Measurements from ENCODE around the gene NFKBIB. TPM values are rescaled to one million over a fixed set of nuclear protein-coding genes. Genes with fewer than 3 reads are reported as not detected.

The NFKBIB gene
- total RNA-seq, 2 donors from 2014 or later: 32.1 to 38.8 TPM

DNA sequence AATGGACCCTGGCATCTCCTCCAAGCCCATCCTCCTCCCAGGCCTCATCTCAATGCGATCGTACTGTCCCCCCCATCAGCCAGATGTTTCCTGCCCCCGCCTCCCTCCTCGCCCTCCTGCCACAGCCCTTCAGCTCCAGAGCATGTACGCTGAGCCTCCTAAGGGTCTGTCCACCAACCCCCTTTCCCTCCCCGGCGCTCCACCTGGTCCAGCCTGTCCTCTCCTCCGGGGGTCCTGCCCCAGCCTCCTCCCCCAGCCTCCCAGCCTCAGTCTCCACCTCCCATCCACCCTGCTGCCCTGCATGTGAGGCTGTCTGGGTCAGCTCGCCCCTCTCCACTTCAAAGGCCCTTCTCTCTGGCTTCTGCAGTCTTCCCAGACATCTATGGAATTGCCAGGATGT lies 4.8 kb upstream of the NFKBIB start:
- DNase-seq: no peak
- intact Hi-C loops (cut with DNase I, micrococcal nuclease): no loop called here
- no peak for ATAC-seq

DNA sequence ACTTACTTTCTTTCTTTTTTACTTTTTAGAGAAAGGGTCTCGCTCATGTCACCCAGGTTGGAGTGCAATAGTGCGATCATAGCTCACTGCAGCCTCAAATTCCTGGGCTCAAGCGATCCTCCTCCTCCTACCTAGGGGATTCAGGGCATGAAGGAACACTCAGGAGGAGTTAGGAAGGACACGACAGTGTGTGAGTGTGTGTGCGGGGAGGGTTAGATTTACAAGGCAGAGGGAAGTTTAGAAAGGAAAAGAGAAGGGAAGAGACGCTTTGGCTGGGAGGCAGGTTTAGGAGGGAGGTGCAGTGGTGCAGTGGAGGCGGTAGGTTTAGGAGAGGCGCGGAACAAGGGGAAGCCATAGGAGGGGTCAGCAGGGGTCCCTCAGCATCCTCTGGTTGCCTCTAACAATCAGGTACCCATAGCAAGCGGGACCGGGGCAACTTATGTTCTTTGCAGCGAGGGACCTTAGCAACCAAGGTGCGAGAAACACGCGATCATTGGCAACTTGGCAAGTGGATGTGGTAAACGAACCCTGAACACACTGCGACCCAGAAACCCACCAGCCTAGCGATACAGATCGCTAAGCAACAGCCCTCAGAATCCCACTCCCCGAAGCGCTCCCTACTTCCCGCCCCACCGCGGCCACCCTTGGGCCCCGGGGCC lies 852 bp upstream of the NFKBIB start:
- DNase-seq (no peak), ATAC-seq (peak; percentile 6)
- intact Hi-C loops (cut with DNase I, micrococcal nuclease): no loop called here

DNA sequence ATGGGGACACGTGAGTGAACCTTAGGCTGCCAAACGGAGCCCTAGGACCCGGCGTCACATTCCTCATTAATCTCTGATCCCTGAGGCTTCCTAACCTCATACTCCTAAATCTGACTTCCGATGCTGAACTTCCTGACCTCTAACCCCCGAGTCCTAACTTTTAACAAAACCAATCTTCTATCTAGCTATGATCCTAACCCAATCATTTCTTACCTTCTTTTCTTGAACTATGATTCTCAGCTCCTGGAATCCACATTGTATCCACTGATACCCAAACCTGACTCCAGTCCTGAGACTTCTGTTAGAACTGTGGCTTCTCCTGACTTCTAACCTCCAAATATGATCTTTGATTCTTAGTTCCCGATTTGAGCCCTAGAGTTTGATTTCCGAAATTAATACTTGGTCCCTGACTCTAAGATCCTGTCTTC lies 447 bp downstream of the NFKBIB start:
- intact Hi-C loops (cut with DNase I, micrococcal nuclease): no loop called here
- DNase-seq: no peak
- no peak for ATAC-seq

DNA sequence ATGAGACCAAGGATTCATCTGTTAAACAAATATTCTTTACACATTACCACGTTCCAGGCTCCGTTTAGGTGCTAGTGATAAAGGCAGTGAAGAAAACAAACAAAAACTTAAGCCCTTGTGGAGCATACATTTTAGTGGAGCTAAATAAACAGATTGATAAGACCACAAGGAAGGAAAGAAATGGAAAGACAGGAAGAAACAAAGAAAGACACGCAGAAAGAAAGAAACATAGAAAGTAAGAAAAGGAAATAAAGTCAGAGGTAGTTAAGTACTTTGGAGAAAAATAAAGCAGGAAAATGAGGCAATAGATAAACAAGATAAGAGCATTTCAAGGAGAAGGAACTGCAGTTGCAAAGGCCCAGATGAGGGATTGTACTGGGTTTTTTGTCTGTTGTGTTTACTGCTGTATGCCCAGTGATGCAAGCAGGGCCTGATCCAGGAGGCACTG lies 998 bp downstream of the NFKBIB start:
- DNase-seq: no peak
- ATAC-seq: no peak
- intact Hi-C loops (cut with DNase I, micrococcal nuclease): no loop called here

DNA sequence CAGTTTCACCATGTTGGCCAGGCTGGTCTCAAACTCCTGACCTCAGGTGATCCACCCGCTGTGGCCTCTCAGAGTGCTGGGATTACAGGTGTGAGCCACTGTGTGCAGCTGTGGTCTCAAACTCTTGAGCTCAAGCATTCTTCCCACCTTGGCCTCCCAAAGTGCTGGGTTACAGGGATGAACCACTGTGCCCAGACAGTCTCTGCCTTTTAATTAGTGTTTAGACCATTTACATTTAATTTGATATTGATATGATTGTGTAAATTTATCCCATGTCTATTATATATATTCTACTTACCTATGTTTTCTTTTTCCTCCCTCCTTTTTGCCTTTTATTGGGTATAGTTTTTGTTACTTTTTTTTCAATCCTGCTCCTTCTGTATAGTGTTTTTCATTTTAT lies 1.9 kb downstream of the NFKBIB start:
- ATAC-seq (no peak), DNase-seq (no peak)
- intact Hi-C loops (cut with DNase I, micrococcal nuclease): no loop called here

DNA sequence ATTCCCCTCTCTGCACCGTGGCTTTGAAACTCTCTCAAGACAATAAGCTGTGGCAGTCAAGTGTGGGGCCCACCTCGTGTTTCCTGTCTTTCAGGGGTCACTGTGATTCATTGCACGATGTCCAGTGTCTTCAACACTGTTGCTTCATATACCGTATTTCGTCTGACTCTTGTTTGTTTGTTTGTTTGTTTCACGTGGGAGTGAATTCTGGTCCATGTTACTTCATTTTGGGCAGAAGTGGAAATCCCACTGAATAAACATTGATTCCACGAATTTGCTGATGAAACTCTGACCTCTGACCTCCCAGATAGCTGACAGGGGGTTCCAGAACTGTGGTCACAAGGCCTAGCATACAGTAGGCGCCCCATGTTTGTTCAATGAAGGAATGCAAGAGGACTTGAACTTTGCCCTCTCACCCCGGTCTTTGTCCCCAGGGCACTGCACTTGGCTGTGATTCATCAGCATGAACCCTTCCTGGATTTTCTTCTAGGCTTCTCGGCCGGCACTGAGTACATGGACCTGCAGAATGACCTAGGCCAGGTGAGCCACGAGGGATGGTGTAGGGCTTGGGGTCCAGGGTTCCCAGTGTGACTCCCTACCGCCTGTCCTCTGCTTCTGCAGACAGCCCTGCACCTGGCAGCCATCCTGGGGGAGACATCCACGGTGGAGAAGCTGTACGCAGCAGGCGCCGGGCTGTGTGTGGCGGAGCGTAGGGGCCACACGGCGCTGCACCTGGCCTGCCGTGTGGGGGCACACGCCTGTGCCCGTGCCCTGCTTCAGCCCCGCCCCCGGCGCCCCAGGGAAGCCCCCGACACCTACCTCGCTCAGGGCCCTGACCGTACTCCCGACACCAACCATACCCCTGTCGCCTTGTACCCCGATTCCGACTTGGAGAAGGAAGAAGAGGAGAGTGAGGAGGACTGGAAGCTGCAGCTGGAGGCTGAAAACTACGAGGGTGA lies 5.1 kb downstream of the NFKBIB start:
- intact Hi-C loops (cut with DNase I, micrococcal nuclease): no loop called here
- ATAC-seq (peak; percentile 14), DNase-seq (no peak)

DNA sequence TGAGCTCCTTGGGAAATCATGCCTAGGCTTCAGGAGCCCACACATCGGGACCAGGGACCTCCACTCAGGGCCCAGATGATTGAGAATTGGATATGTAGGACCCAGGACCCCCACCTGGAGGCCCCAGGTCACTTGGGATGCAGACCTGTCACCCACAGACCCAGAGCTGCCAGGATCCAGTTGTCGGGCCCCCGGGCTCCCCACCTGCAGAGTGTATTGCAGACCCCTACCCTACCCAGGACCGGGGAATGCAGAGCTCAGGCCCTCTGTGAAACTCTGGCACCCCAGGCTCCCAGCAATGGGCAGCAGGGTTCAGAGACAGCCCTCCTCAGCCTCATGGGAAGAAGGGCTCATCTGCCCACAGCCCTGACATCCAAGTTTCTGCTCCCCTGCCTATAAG lies 5.9 kb downstream of the NFKBIB start:
- ATAC-seq (no peak), DNase-seq (no peak)
- intact Hi-C loops (cut with DNase I, micrococcal nuclease): no loop called here

DNA sequence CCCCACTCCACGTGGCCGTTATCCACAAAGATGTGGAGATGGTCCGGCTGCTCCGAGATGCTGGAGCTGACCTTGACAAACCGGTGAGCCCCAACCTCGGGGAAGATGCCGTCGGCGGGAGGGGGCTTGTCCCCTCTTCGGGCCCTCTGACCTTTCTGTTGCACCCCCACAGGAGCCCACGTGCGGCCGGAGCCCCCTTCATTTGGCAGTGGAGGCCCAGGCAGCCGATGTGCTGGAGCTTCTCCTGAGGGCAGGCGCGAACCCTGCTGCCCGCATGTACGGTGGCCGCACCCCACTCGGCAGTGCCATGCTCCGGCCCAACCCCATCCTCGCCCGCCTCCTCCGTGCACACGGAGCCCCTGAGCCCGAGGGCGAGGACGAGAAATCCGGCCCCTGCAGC lies 7.5 kb downstream of the NFKBIB start:
- ATAC-seq (no peak), DNase-seq (no peak)
- intact Hi-C loops (cut with DNase I, micrococcal nuclease): no loop called here

DNA sequence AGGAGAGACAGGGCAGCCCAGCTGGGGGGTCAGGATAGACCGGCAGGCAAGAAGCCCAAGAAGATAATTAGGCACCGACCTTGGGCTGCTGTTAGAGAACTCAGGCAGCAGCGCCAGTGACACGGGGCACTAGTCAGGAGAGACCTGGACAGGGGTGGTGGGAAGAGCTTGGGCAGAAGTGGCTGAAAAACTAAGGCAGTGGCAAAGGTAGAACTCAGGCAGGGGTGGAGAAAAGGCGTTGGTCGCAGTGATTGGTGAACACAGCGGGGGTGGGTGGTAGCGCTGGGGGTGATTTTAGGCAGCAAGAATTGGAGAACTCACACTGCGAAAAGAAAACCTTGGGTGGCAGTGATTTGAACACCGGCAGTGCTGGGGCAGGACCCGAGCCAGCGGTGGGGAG lies 7.9 kb downstream of the NFKBIB start:
- intact Hi-C loops (cut with DNase I, micrococcal nuclease): no loop called here
- DNase-seq (no peak), ATAC-seq (no peak)

DNA sequence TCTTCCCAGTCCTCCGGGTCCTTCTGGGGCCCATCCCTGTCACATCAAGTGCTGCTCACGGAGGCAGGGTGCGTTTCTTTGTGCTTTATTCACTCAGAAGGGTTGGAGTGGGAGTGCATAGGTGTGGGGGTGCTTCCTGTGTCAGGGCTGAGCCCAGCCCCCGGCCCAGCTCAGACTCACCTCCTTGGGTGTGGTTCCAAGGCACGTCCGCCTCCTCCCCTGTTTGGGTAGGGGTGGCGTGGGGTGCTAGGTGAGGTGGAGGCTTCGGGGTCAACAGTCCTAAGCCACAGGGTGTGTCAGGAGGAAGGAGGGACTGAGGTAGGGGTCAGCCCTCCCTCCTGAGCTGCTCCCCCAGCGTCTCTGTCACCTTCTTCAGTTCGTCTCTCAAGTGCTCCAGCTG lies 9.1 kb downstream of the NFKBIB start:
- no peak for ATAC-seq
- DNase-seq: no peak
- intact Hi-C loops (cut with DNase I, micrococcal nuclease): no loop called here

DNA sequence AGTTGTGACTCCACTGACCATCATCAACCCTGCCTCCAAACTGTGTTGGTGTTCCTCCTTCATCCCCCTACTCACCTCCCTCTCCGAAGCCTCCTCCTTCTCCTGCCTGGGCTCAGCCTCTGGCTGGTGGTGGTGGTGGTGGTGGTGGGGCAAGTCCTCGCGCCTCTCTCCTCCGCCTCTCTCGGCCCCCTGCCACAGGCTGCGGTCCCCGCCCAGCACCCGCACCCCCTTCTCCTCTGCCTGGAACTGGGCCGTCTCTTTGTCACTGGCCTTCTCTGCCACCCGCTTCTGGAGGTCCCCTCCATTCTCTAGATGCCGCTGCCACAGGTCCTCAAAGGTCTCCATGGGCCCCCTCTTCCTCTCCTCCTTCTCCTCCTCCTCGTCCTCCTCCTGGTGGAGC lies 10.7 kb downstream of the NFKBIB start:
- ATAC-seq (no peak), DNase-seq (no peak)
- intact Hi-C loops (cut with DNase I, micrococcal nuclease): no loop called here

DNA sequence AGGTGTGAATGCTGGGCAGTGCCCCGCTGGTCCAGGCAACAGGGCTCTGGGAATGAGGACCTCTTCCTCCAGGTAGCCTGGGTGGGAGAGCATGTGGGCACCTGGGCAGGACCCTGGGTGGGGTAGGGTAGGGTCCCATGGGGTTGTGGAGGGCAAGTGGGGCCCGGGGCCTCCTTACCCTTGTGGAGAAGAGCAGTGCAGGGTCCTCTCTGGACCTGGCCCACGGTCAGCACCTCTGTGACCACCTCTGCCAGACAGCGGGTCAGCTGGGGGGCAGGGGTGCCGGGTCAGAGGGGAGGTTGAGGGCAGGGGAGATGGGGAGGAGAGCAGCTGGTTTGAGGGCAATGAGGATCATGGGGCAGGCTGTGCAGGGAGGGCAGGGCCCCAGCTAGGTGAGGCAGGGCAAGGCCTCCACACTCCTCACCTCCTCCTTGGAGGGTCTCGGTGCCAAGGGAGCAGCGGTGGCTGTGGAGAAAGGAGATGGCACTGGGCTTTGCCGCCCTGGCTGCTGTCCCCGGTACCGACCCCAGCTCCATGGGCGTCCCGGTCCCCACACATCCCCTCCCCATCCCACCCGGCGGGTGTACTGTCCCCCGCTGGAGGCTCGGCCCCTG lies 11.7 kb downstream of the NFKBIB start:
- ATAC-seq: no peak
- DNase-seq: no peak
- intact Hi-C loops (cut with DNase I, micrococcal nuclease): no loop called here

DNA sequence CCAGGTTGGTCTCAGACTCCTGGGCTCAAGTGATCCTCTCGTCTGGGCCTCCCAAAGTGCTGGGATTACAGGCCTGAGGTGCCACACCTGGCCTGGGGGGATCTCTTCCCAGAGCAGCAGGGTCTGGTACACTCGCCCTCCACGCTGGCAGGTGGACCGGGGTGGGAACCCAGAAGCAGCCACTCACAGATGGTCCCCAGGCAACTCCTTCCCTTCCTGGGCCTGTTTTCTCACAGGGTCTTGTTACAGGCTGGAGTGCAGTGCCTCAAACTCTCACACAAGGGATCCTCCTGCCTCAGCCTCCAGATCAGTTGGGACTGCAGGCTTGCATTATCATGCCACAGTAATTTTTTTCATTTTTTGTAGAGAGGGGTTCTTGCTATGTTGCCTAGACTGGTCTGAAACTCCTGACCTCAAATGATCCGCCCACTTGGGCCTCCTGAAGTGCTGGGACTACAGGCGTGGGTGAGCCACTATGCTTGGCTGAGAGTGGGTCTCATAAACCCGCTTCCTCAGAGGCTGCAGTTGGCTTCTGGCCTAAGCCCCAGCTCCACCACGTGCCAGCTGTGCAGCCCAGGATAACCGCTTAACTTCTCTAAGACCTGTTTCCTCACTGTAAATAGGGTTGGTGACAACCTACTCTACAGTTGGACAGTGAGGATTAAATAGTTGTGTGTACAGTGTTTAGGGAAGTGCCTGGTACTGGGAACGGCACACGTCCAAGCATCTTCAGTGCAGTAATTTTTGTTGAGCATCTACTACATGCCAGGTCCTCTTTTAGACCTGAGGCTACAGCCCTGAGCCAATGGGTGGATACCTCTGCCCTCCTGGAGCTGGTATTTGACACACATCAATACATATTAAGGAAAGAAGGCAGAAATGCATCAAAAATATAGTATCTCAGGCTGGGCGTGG lies 13.1 kb downstream of the NFKBIB start:
- ATAC-seq (no peak), DNase-seq (no peak)
- intact Hi-C loops (cut with DNase I, micrococcal nuclease): no loop called here

DNA sequence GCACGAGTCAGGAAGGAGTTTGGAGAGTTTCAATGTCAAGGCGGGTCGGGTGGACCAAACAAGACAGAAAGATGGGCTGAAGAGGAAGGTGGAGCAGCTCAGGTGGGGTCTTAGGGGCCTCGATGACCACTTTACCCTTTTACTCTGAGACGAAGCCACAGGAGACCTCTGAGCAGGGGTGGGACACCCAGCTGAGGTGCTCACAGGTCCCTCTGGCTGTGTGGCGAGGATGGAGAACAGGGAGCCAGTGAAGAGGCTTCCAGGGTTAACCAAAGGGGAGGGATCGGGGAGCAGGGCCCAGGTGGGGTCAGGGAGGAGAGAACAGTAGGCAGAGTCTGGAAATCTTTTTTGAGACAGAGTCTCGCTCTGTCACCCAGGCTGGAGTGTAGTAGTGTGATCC lies 14.2 kb downstream of the NFKBIB start:
- intact Hi-C loops (cut with DNase I, micrococcal nuclease): no loop called here

DNA sequence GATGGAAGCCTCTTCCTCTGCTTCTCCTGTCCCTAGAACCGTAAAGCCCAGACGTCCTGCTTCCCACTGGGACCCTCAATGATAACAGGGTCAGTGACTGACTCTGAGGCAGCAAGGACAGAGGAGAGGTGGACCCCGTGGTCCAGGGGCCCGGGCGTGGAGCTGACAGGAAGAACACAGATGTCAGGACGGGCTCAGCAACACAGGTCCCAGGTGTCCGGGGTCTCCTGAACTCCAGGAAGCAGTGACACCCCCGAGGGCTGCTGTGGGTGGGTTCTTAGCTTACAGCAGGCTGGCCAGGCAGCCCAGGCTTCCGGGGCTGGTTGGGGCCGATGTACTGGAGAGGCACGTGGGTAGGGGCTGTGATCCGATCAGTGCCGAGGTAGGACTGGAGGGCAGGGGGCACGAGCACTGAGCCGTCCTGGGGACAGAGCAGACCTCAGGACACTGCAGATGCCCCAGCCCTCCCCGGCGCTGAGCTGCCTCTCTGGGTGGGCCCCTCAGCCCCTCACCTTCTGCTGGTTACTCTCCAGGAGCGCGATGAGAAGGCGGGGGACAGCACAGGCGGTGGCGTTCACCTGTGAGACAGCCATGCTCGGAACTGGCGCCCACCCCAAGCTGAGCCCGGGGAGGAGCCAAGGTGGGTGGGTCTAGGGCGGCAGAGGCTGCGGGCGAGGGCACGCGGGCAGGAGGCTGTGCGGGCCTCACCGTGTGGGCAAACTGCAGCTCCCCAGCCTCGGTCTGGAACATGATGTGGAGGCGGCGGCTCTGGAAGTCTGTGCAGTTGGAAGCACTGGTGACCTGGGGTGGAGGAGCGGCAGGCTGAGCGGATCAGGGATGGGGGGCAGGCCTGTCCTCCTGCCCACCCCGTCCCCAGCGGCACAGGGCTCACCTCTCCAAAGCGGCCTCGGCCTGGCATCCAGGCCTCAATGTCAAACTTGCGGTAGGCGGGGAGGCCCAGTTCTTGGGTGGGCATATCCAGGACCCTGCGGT lies 15.9 kb downstream of the NFKBIB start:
- intact Hi-C loops (cut with DNase I, micrococcal nuclease): no loop called here
- DNase-seq (no peak), ATAC-seq (no peak)

More for the DNA sequence above, 14.2 kb downstream of the NFKBIB start:
- DNase-seq (peak in 1 of 2 donors; percentile 14), ATAC-seq (no peak)

DNA sequence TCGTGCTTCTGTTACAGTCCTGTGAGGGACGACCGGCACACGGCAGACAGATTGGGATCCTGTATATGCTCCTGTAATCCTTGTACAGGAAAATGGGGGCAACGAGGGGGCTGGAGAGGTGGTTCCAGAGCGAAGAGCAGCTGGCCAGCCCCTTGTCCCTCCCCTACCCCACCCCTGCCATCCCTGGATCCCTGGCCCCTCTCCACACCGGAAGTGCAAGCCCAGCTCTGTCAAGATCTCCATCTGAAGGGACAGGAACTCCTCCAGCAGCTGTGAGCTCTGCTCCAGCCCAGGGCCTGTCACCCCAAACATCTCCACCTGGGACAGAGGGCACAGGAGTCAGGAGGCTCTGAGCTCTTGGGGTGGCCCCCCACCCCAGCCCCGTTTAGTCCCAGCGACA lies 17.7 kb downstream of the NFKBIB start:
- ATAC-seq (peak; percentile 4), DNase-seq (no peak)
- intact Hi-C loops (cut with DNase I, micrococcal nuclease): no loop called here

DNA sequence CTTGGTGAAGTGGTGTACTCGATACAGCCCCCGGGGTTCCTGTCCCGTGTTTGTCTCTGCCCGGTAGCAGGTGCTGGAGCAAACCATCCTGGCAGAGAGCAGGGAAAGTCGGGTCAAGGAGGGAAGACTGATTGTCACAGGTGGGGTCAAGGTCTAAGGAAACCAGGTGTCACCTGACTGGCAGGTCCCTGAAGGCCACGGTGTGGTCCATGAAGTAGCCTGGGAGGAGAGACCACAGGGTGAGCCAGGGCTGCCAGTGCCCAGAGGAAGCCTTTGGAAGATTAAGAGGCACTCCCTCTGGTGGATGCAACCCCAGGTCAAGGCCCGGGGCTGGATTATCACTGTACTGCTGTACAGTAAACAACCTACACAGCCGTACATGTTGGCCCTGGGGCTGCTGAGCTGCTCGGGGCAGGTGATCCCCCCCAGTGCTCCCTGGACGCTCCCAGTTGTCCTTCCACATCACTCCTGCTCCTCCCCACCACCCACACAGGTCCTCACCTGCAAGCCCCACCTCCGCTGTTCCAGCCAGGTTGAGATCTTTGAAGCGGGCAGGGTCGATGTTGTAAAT lies 18.2 kb downstream of the NFKBIB start:
- intact Hi-C loops (cut with DNase I, micrococcal nuclease): no loop called here
- peak in 1 of 2 donors; percentile 27 for DNase-seq
- peak; percentile 75 for ATAC-seq

Data from left colon (tissue), 2 donors.